Endothelial cell of umbilical vein (primary cell): ENCODE measurements around the gene PLK5. TPM values are rescaled to one million over a fixed set of nuclear protein-coding genes. Genes with fewer than 3 reads are reported as not detected.
A peak's percentile ranks its signal among the peaks of the same experiment; 100 is the strongest.

Experiments
- BruUV-seq: library from RNA; stranded (reverse); fragments of 400-500 nt; replicated peaks from 2 replicates; lab custom pipeline; 2021; lab: Mats Ljungman, UMichigan
- CTCF ChIA-PET: fragments of 300-600, 350-600 bp; sonication (Branson Sonifier 250); formaldehyde crosslinking; loops from one replicate; lab custom pipeline; 2021; ENCODE audit warnings: antibody characterized with exemption, inconsistent platforms; lab: Charles Lee
- POLR2A ChIA-PET: fragments of 300-600, 350-600 bp; sonication (Branson Sonifier 250); formaldehyde crosslinking; loops from one replicate; lab custom pipeline; 2021; ENCODE audit warnings: antibody characterized with exemption, inconsistent platforms; lab: Charles Lee
- DNase-seq: peaks from one replicate; pipeline ENCODE4 v3.0.0-alpha.2; 2011; ENCODE audit warnings: low read depth, low spot score
- FAIRE-seq: peaks from 2 replicates; lab custom pipeline; 2011; peaks lifted over from hg19 to GRCh38; lab: Jason Lieb, UNC
- H2AFZ ChIP-seq: 2 replicates; pipeline ENCODE4 v1.6.0; 2012; ENCODE audit warnings: low read depth, low read length, control low read depth, inconsistent platforms
- H3K27ac ChIP-seq: 2 replicates; pipeline ENCODE4 v1.5.1; 2011; ENCODE audit warnings: low read depth, mild to moderate bottlenecking, control low read depth, low read length, moderate library complexity; ENCODE audit not compliant: insufficient read depth
- H3K27me3 ChIP-seq, 2 experiments: 2 replicates each; pipeline versions ENCODE4 v1.6.0 to v1.6.1; 2011; ENCODE audit warnings: low read length in 2 of 2, mixed read lengths in 1 of 2; ENCODE audit not compliant: control insufficient read depth in 2 of 2, insufficient read depth in 2 of 2
- H3K36me3 ChIP-seq, 2 experiments: 2 replicates in 1 of 2; 3 replicates in 1 of 2; pipeline ENCODE4 v1.5.1; 2011; ENCODE audit warnings: low read length in 2 of 2, mild to moderate bottlenecking in 1 of 2, moderate library complexity in 1 of 2; ENCODE audit not compliant: control insufficient read depth in 2 of 2, insufficient read depth in 2 of 2; ENCODE audit errors: extremely low read depth in 1 of 2
- H3K4me1 ChIP-seq: 3 replicates; pipeline ENCODE4 v1.5.1; 2011; ENCODE audit warnings: mild to moderate bottlenecking, low read length; ENCODE audit not compliant: control insufficient read depth, insufficient read depth; ENCODE audit errors: extremely low read depth
- H3K4me2 ChIP-seq: 2 replicates; pipeline ENCODE4 v1.6.1; 2011; ENCODE audit warnings: low read length, control low read depth, mixed read lengths; ENCODE audit not compliant: insufficient read depth
- H3K4me3 ChIP-seq, 3 experiments: fragments of 200-600 bp in 1 of 3; sonication (generic), shearing (Covaris generic) in 1 of 3; replicated peaks in 1 of 3; 2 replicates each; pipeline ENCODE4 v1.5.1; 2011 to 2016; ENCODE audit warnings: control low read depth in 3 of 3, low read length in 3 of 3, mild to moderate bottlenecking in 2 of 3, inconsistent platforms in 1 of 3, low read depth in 1 of 3, moderate library complexity in 1 of 3; ENCODE audit not compliant: insufficient read depth in 1 of 3
- H3K79me2 ChIP-seq: 2 replicates; pipeline ENCODE4 v1.6.0; 2012; ENCODE audit warnings: low read length, inconsistent platforms; ENCODE audit not compliant: control insufficient read depth, insufficient read depth
- H3K9ac ChIP-seq: replicated peaks from 2 replicates; pipeline ENCODE3; 2011; ENCODE audit warnings: low read length, control low read depth; ENCODE audit not compliant: insufficient read depth; ENCODE audit errors: extremely low read depth
- H3K9me1 ChIP-seq: replicated peaks from 3 replicates; pipeline ENCODE4 v1.6.0; 2011; ENCODE audit warnings: mild to moderate bottlenecking, low read length; ENCODE audit not compliant: control insufficient read depth, insufficient read depth; ENCODE audit errors: extremely low read depth
- H3K9me3 ChIP-seq: replicated peaks from 2 replicates; pipeline ENCODE4 v1.5.1; 2012; ENCODE audit warnings: low read length, inconsistent platforms; ENCODE audit not compliant: control insufficient read depth, insufficient read depth
- H4K20me1 ChIP-seq: replicated peaks from 2 replicates; pipeline ENCODE3; 2011; ENCODE audit warnings: mild to moderate bottlenecking, low read length; ENCODE audit not compliant: control insufficient read depth, insufficient read depth; ENCODE audit errors: extremely low read depth
- EZH2 ChIP-seq: IDR thresholded peaks from 2 replicates; pipeline ENCODE4 v1.6.1; 2012; ENCODE audit warnings: borderline replicate concordance, low read depth, mild to moderate bottlenecking, moderate library complexity, low read length, inconsistent platforms; ENCODE audit not compliant: severe bottlenecking
- FOS ChIP-seq: IDR thresholded peaks from 2 replicates; pipeline ENCODE4 v1.6.1; 2011; ENCODE audit warnings: mild to moderate bottlenecking, low read length, moderate library complexity, borderline replicate concordance; ENCODE audit not compliant: insufficient read depth
- MAX ChIP-seq: IDR thresholded peaks from 2 replicates; pipeline ENCODE4 v1.6.1; 2011; ENCODE audit not compliant: insufficient read depth, insufficient read length
- MYC ChIP-seq: IDR thresholded peaks from one replicate; pipeline ENCODE4 v1.6.1; 2011; ENCODE audit warnings: mild to moderate bottlenecking, low read depth, low read length
- dilution Hi-C: fragments of 300-500 bp; cut with MboI; formaldehyde crosslinking; loops from one replicate; pipeline ENCODE4 v1.15.0; 2019; ENCODE audit warnings: low sequenced_read_pairs; ENCODE audit not compliant: extremely low pct_ligation_motif_present
- intact Hi-C: fragments of 100-400 bp; cut with micrococcal nuclease; formaldehyde crosslinking; loops from one replicate; pipeline ENCODE4 v1.10.0; 2022
- polyA plus RNA-seq, 4 experiments: library from polyadenylated mRNA; depleted of rRNA in 3 of 4; stranded (reverse) in 3 of 4; unstranded in 1 of 4; fragments of >200 nt; gene quantifications; 2 replicates each; pipeline versions ENCODE4 v1.2.1 to v1.2.3, GENCODE V29; 2011 to 2012; ENCODE audit warnings: missing spikeins in 1 of 4
- total RNA-seq: library from RNA; stranded (reverse); gene quantifications from 2 replicates; pipeline ENCODE4 v1.2.3, GENCODE V29; 2021
- TF ChIP-seq, protein P1 (sequence below), 2 donors: IDR thresholded peaks; 1 replicate in 1 of 2; 2 replicates in 1 of 2; pipeline ENCODE4 v1.5.1; 2011; ENCODE audit warnings: low read length in 2 of 2, mild to moderate bottlenecking in 2 of 2, moderate library complexity in 2 of 2, control low read depth in 1 of 2, inconsistent platforms in 1 of 2, low read depth in 1 of 2; ENCODE audit not compliant: insufficient read depth in 1 of 2; ENCODE audit errors: extremely low read depth in 1 of 2

Gene PLK5
- total and polyA plus RNA-seq, 2 donors (not counting 3 experiments of a cell fraction or from before 2014, with no cell fraction given): not detected

GRCh38 chr19:1513499-1514294 is 10.2 kb upstream of the PLK5 start:
- no peaks in the 10 kb centered on the region for H3K36me3 ChIP-seq
- dilution Hi-C loops: no loop called here
- no peak overlapping the region for H3K4me2 ChIP-seq
- no peak overlapping the region for H3K27ac ChIP-seq
- no TSS peak for BruUV-seq
- H3K9ac ChIP-seq: no peak overlapping the region
- no peak overlapping the region for H3K4me3 ChIP-seq
- no peaks in the 10 kb centered on the region for H3K9me1 ChIP-seq
- no peaks in the 10 kb centered on the region for H3K9me3 ChIP-seq
- intact Hi-C loops: loop anchor here (5.0 kb wide), 1 partner anchor 231 kb away; no protein-coding TSS in a partner anchor
- FAIRE-seq: no peak
- peaks cover 5 to 8% of the 10 kb centered on the region in 2 experiments for H3K27me3 ChIP-seq
- TF ChIP-seq MYC (no peak), FOS (no peak), MAX (no peak), EZH2 (no peak)
- TF ChIP-seq, protein P1, sequence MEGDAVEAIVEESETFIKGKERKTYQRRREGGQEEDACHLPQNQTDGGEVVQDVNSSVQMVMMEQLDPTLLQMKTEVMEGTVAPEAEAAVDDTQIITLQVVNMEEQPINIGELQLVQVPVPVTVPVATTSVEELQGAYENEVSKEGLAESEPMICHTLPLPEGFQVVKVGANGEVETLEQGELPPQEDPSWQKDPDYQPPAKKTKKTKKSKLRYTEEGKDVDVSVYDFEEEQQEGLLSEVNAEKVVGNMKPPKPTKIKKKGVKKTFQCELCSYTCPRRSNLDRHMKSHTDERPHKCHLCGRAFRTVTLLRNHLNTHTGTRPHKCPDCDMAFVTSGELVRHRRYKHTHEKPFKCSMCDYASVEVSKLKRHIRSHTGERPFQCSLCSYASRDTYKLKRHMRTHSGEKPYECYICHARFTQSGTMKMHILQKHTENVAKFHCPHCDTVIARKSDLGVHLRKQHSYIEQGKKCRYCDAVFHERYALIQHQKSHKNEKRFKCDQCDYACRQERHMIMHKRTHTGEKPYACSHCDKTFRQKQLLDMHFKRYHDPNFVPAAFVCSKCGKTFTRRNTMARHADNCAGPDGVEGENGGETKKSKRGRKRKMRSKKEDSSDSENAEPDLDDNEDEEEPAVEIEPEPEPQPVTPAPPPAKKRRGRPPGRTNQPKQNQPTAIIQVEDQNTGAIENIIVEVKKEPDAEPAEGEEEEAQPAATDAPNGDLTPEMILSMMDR (IDR thresholded peaks at IDR 0.05; ENCODE audit: extremely low read depth in 1 of 2, insufficient read depth in 1 of 2, low read depth in 1 of 2, low read length in 2 of 2): peak; percentile 40 to 70
- no peaks in the 10 kb centered on the region for H3K79me2 ChIP-seq
- CTCF ChIA-PET: interaction anchor here (0.6 to 1.3 kb wide), 5 partner anchors 11 to 234 kb away, joined by 3 to 5 read pairs (median 4); no protein-coding TSS in a partner anchor
- POLR2A ChIA-PET: no interaction called here
- no peaks in the 10 kb centered on the region for H3K4me1 ChIP-seq
- H4K20me1 ChIP-seq: no peaks in the 10 kb centered on the region
- no peak overlapping the region for H2AFZ ChIP-seq
- DNase-seq: no peak
